DOHH2 (cell line): ENCODE results near the gene CD8B2.
"Not testable (repeated sequence)": the region's sequence is repeated elsewhere in the genome, so short reads cannot be mapped to it uniquely, and the experiment has no call there.

Experiments
- H3F3A ChIP-seq: fragments of 200-600 bp; sonication (generic), shearing (Covaris generic); 2 replicates; pipeline ENCODE4 v1.6.0; 2016; ENCODE audit warnings: antibody characterized with exemption, mild to moderate bottlenecking; ENCODE audit not compliant: control insufficient read depth, insufficient read depth
- H3K27ac ChIP-seq: fragments of 200-600 bp; sonication (generic); 2 replicates; pipeline ENCODE4 v1.5.1; 2014; ENCODE audit warnings: low read depth, mild to moderate bottlenecking, low read length, moderate library complexity
- H3K27me3 ChIP-seq: fragments of 200-600 bp; sonication (generic); 2 replicates; pipeline ENCODE4 v1.6.1; 2014; ENCODE audit warnings: mild to moderate bottlenecking, low read length, mixed read lengths; ENCODE audit not compliant: control insufficient read depth
- H3K36me3 ChIP-seq: fragments of 200-600 bp; sonication (generic); 2 replicates; pipeline ENCODE4 v1.6.1; 2014; ENCODE audit warnings: mild to moderate bottlenecking, low read length, moderate library complexity, mixed read lengths; ENCODE audit not compliant: control insufficient read depth
- H3K4me1 ChIP-seq: fragments of 200-600 bp; sonication (generic); 2 replicates; pipeline ENCODE4 v1.6.1; 2014; ENCODE audit warnings: mild to moderate bottlenecking, low read length, mixed read lengths; ENCODE audit not compliant: control insufficient read depth
- H3K4me2 ChIP-seq: fragments of 200-600 bp; sonication (generic); 2 replicates; pipeline ENCODE4 v1.6.0; 2014; ENCODE audit warnings: mild to moderate bottlenecking, low read length, moderate library complexity
- H3K4me3 ChIP-seq: fragments of 200-600 bp; sonication (generic); 2 replicates; pipeline ENCODE4 v1.5.1; 2014; ENCODE audit warnings: mild to moderate bottlenecking, low read length, mixed read lengths
- H3K79me2 ChIP-seq: fragments of 200-600 bp; sonication (generic); 2 replicates; pipeline ENCODE4 v1.6.1; 2014; ENCODE audit warnings: mild to moderate bottlenecking, low read length, mixed read lengths; ENCODE audit not compliant: control insufficient read depth
- H3K9me2 ChIP-seq: fragments of 200-600 bp; sonication (generic); replicated peaks from 2 replicates; pipeline ENCODE4 v1.6.1; 2014; ENCODE audit warnings: mild to moderate bottlenecking, low read length, mixed read lengths; ENCODE audit not compliant: control insufficient read depth
- H3K9me3 ChIP-seq: fragments of 200-600 bp; sonication (generic); 2 replicates; pipeline ENCODE4 v1.6.1; 2014; ENCODE audit warnings: antibody characterized with exemption, low read length, mixed read lengths; ENCODE audit not compliant: control insufficient read depth, insufficient read depth
- H4K20me1 ChIP-seq: fragments of 200-600 bp; sonication (generic); 2 replicates; pipeline ENCODE4 v1.6.0; 2014; ENCODE audit warnings: low read depth, mild to moderate bottlenecking, antibody characterized with exemption, low read length, moderate library complexity; ENCODE audit not compliant: control insufficient read depth, insufficient read depth
- EZH2phosphoT487 ChIP-seq: fragments of 200-600 bp; sonication (generic); IDR thresholded peaks from 2 replicates; pipeline ENCODE4 v1.6.1; 2017; ENCODE audit warnings: borderline replicate concordance, mild to moderate bottlenecking, antibody characterized with exemption, low read length, moderate library complexity, mixed read lengths
- TF ChIP-seq, protein P1 (sequence below): fragments of 200-600 bp; sonication (generic); IDR thresholded peaks from one replicate; pipeline ENCODE4 v1.5.1; 2014; ENCODE audit warnings: antibody characterized with exemption, mild to moderate bottlenecking, low read depth, low read length; ENCODE audit not compliant: poor library complexity, severe bottlenecking

The CD8B2 gene

DNA sequence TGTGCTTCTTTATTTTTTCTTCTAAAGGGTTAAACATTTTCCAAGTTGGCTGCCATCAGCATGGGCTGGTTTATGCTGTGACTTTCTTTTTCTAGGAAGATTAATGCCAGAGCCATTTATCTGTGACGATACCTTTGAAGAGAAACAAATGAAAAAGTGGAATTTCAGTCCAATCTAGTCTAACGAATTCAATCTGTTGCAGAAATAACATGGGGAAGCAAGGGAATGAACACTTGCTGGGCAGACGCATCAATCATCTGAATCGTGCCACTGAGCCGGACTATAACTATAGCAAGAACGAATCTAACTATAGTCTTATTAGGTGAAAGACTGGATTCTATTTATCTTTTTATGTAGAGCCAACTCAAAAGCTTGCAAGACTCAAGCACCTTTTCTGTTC lies 66.2 kb downstream of the CD8B2 start:
- TF ChIP-seq EZH2phosphoT487, result no peak
- TF ChIP-seq, protein P1, sequence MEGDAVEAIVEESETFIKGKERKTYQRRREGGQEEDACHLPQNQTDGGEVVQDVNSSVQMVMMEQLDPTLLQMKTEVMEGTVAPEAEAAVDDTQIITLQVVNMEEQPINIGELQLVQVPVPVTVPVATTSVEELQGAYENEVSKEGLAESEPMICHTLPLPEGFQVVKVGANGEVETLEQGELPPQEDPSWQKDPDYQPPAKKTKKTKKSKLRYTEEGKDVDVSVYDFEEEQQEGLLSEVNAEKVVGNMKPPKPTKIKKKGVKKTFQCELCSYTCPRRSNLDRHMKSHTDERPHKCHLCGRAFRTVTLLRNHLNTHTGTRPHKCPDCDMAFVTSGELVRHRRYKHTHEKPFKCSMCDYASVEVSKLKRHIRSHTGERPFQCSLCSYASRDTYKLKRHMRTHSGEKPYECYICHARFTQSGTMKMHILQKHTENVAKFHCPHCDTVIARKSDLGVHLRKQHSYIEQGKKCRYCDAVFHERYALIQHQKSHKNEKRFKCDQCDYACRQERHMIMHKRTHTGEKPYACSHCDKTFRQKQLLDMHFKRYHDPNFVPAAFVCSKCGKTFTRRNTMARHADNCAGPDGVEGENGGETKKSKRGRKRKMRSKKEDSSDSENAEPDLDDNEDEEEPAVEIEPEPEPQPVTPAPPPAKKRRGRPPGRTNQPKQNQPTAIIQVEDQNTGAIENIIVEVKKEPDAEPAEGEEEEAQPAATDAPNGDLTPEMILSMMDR, result no peak

DNA sequence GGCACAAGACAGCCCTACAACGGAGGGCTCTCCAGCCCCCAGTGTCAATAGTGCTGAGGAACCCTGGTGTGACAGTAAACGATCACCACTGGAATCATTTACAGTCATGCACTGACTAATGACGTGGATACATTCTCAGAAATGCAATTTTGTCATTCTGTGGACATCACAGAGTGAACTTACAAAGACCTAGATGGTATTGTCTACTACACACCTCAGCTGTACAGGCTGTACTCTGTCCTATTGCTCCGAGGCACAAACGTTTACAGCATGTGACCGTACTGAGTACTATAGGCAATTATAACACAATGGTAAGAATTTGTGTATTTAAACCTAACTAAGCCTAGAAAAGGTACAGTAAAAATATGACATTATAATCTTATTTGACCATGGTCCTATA lies 67.2 kb downstream of the CD8B2 start:
- H3K9me3 ChIP-seq, result no peaks in the 10 kb centered on the region
- H3K79me2 ChIP-seq, result no peaks in the 10 kb centered on the region
- TF ChIP-seq EZH2phosphoT487, result no peak
- TF ChIP-seq, protein P1, result no peak
- H3K4me3 ChIP-seq, result no peak overlapping the region
- H3K4me2 ChIP-seq, result no peak overlapping the region
- H4K20me1 ChIP-seq, result no peaks in the 10 kb centered on the region
- no peaks in the 10 kb centered on the region for H3K9me2 ChIP-seq
- no peaks in the 10 kb centered on the region for H3K27me3 ChIP-seq
- H3K27ac ChIP-seq, result no peak overlapping the region
- H3K4me1 ChIP-seq, result no peaks in the 10 kb centered on the region
- no peaks in the 10 kb centered on the region for H3F3A ChIP-seq
- no peaks in the 10 kb centered on the region for H3K36me3 ChIP-seq

More for the DNA sequence above, 66.2 kb downstream of the CD8B2 start:
- Histone ChIP-seq H4K20me1 (no peaks in the 10 kb centered on the region), H3F3A (no peaks in the 10 kb centered on the region), H3K9me3 (no peaks in the 10 kb centered on the region), H3K4me2 (no peak overlapping the region), H3K4me1 (no peaks in the 10 kb centered on the region), H3K27me3 (no peaks in the 10 kb centered on the region), H3K36me3 (no peaks in the 10 kb centered on the region), H3K27ac (no peak overlapping the region), H3K9me2 (no peaks in the 10 kb centered on the region), H3K4me3 (no peak overlapping the region), H3K79me2 (no peaks in the 10 kb centered on the region)

DNA sequence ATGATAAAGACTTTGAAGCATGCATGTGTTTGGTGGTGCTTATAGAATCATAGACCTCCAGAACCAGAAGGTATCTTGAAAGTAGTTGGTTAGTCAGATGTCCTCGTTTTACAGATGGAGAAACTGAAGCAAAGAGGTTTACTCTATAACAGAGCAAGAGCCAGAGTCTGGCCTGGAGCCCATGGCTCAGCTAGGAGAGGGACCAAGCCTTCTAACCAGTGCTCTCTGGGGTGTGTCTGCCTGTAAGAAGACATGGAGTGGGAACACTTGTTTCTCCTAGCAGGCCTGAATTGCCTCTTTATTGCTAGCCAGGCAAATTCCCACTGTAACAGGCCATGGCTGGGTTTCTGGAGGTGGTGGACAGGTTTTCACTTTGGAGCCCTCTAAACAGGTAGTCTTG lies 67.9 kb downstream of the CD8B2 start:
- no peaks in the 10 kb centered on the region for H3K79me2 ChIP-seq
- no peaks in the 10 kb centered on the region for H3K9me2 ChIP-seq
- no peaks in the 10 kb centered on the region for H3F3A ChIP-seq
- H3K27ac ChIP-seq, result no peak overlapping the region
- no peak overlapping the region for H3K4me3 ChIP-seq
- no peaks in the 10 kb centered on the region for H4K20me1 ChIP-seq
- H3K36me3 ChIP-seq, result no peaks in the 10 kb centered on the region
- H3K4me1 ChIP-seq, result no peaks in the 10 kb centered on the region
- TF ChIP-seq, protein P1, result no peak
- TF ChIP-seq EZH2phosphoT487, result no peak
- H3K27me3 ChIP-seq, result no peaks in the 10 kb centered on the region
- H3K4me2 ChIP-seq, result no peak overlapping the region
- no peaks in the 10 kb centered on the region for H3K9me3 ChIP-seq

DNA sequence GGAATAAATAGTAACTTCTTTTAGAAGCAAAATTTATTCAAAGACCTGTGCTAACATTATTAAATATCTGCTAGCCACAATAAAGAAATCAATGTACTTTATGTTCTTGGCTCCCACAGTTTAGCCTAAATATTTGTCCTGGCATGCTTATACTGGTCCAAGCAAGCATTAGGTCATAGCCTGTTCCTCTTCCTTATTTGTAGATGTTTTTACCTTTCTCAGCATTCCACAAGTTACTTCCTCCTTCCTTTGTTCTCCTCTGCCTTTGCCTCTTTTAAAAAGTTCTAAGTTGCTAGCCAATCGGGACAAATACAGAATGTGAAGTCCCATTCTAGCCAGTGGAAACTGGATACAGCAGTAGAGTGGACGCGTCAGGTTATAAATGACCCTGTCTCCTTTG lies 72.6 kb downstream of the CD8B2 start:
- H3K27me3 ChIP-seq, H3F3A ChIP-seq, H3K27ac ChIP-seq, H3K9me2 ChIP-seq, H4K20me1 ChIP-seq, H3K79me2 ChIP-seq, H3K4me3 ChIP-seq, H3K9me3 ChIP-seq, H3K4me2 ChIP-seq, H3K4me1 ChIP-seq, H3K36me3 ChIP-seq: not testable (repeated sequence)
